COLO829 (cell line): Measurements from ENCODE around the gene SH3GL1.

Experiments
- DNase-seq: peaks from one replicate; pipeline ENCODE4 v3.0.0; 2012; ENCODE audit warnings: low spot score

The SH3GL1 gene

DNA sequence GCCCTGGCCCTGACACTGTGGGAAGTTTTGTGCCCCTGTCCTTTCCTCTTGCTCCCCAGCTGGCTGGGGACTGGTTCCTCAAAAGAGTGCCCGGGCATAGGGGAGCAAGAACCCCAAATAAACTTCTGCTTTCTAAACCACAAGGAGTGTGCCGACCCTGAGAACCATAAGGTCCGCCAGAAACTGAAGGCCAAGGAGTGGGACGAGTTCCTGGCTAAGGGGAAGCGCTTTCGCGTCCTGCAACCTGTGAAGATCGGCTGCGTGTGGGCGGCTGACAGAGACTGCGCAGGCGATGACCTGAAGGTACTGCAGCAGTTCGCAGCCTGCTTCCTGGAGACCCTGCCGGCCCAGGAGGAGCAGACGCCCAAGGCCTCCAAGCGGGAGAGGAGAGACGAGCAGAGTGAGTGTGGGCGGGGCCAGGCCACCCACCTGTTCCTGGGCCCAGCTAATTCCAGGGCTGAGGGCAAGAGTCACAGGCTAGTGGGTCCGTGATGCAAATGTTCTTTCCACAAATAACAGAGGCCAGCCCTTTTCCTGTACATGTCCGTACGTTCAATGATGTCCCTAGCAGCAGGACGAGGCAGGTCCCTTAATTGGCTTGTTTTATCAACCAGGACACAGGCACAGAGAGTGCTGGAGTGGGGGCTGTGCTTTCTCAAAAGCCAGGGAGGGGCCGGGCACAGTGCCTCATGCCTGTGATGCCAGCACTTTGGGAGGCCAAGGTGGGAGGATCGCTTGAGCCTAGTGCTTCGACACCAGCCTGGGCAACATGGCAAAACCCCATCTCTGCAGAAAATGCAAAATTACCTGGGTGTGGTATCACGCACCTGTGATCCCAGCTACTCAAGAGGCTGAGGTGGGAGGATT, 31.7 kb upstream of the SH3GL1 start:
- DNase-seq, result no peak

GRCh38 chr19:4431296-4431695, 30.9 kb upstream of the SH3GL1 start:
- no peak for DNase-seq

DNA sequence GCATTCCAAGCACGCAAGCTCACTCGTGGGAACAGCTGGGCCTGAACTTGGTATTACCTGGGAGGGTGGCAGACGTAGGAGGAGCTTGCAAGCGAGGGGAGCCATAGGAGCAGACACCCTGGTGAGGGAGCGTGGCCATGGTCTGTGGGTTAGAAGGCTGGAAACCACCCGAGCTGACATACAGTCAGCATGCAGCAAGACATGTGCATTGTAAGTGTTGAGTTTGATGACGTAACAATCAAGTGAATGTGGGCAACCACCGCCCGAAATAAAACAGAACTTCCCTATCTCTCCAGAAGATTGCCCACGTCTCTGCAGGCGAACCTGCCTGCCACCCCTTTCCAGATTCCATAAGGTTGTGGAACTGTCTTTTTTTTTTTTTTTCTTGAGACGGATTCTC, 30.4 kb upstream of the SH3GL1 start:
- DNase-seq, result no peak

DNA sequence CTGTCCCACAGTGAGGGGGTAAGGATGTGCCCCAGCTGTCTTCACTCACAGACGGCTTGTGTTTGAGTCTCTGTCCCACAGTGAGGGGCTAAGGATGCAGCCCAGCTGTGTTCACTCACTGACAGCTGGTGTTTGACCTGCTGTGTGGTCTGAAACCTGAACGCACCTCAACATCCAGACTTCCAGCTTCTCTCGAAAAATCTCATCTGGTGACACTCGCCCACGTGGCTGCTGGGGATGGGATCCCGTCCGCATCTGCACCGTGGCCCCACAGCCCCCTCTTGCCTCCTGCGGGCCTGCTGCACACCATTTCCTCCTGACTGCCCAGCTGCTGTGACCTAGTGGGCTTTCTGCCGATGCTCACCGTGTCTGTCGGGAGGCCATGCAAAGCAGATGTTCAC, 29.4 kb upstream of the SH3GL1 start:
- DNase-seq, result no peak

GRCh38 chr19:4429256-4429655, 28.9 kb upstream of the SH3GL1 start:
- DNase-seq, result no peak

DNA sequence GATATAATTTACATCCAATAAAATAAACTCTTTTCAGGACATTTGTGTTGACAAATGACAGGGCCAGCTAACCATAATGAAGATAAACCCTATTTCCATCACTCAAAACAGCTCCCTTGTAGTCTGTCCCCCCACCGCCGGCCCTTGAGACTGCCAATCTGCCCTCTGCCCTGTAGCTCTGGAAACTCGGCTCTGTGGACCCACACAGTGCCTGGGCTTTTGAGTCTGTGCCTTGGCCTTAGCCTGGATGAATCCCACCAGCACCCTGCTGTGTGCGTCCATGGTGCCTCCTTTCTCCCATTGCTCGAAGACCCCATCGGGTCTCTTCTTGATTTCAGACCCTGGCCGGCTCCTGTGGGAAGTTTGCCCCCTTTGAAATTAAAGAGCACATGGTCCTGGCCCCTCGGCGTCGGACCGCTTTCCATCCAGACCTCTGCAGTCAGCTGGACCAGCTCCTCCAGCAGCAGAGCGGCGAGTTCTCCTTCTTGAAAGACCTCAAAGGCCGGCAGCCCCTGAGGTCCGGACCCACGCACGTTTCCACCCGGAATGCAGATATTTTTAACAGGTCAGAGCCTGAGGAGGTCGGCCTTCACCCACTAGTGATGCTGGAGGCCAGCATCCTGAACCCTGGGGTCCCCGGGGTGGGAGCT, 28.1 kb upstream of the SH3GL1 start:
- DNase-seq, result no peak

DNA sequence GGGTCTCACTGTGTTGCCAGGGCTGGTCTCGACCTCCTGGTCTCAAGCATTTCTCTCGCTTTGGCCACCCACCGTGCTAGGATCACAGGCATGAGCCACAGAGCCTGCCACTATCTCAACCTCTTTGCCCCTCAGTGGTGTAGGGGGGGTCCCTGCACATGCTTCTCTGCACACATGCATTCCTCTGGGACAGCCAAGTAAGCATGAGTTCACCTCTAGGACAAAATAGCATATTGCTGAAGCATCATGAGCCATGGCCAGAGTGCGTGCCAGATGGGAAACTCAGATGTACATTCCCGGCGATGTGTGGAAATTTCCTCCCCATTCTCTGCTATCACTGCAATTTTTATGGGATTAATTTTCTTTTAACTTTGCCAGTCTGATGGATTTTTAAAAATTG, 25.2 kb upstream of the SH3GL1 start:
- DNase-seq, result no peak

- DNase-seq, result no peak
These were observed 23.2 kb upstream of the SH3GL1 start for GRCh38 chr19:4423416-4424126.

DNA sequence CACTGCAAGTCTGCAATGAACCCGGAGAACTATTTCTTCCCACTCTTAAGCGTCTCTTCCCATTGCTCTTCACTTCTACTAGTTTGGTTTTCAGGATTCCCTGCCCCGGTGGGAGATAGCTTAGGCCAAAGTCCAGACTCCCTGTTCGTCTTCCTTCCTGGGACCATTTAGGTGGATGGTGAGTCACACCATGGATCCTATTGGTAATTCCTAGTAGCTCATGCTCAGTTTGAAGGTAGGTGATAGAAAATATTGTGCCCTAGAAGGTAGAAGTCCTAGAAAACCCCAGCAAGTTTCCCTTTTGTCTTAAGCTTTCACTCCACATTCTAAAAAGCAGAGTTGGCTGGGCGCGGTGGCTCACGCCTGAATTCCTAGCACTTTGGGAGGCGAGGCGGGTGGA, 15.9 kb upstream of the SH3GL1 start:
- DNase-seq, result no peak

GRCh38 chr19:4415352-4415751, 15.0 kb upstream of the SH3GL1 start:
- DNase-seq, result no peak

GRCh38 chr19:4414800-4415321, 14.5 kb upstream of the SH3GL1 start:
- no peak for DNase-seq

DNA sequence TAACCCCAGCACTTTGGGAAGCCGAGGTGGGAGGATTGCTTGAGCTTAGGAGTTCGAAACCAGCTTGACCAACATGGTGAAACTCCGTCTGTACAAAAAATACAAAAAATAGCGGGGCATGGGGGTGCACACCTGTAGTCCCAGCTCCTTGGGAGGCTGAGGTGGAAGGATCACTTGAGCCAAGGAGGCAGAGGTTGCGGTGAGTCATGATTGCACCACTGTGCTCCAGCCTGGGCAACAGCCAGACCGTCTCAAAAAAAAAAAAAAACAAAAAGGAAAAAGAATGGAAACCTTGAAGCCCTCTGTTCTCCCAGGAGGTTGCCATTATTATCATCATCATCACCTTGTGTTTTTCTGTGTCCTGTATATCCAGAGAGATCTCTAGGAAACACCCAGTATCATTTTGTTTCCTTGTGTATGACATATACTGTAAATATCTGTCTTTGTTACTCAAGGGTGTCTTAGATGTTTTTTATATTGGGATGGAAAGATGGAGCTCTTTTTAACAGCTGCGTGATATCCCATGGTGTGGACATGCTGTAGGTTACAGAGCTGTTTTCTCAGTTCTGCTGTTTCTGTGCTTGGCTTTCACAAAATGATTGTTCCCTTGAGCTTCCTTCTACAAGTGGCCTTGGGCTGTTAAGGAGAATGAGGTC, 13.9 kb upstream of the SH3GL1 start:
- no peak for DNase-seq

- DNase-seq, result no peak
These were observed 13.2 kb upstream of the SH3GL1 start for GRCh38 chr19:4413588-4413987.

GRCh38 chr19:4409123-4409933, 9.0 kb upstream of the SH3GL1 start:
- no peak for DNase-seq

GRCh38 chr19:4406626-4407025, 6.3 kb upstream of the SH3GL1 start:
- no peak for DNase-seq

DNA sequence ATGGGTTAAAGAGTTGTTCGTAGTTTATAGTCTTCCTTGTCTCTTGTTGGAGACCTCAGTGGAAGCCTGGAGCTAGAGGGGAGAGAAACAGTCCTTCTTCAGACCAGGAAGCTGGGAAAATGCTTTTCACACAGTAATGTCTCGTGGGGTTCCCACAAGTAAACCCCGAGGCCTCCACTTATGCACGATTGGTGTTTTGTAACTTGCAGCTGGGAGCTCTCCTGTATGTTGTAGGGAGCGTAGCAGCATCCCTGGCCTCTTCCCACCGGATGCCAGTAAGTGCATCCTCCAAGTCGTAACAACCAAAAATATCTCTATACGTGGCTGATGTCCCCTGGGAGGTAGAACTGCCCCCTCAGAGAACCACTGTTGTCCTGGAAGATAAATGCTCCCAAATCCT, 5.6 kb upstream of the SH3GL1 start:
- DNase-seq, result no peak

DNA sequence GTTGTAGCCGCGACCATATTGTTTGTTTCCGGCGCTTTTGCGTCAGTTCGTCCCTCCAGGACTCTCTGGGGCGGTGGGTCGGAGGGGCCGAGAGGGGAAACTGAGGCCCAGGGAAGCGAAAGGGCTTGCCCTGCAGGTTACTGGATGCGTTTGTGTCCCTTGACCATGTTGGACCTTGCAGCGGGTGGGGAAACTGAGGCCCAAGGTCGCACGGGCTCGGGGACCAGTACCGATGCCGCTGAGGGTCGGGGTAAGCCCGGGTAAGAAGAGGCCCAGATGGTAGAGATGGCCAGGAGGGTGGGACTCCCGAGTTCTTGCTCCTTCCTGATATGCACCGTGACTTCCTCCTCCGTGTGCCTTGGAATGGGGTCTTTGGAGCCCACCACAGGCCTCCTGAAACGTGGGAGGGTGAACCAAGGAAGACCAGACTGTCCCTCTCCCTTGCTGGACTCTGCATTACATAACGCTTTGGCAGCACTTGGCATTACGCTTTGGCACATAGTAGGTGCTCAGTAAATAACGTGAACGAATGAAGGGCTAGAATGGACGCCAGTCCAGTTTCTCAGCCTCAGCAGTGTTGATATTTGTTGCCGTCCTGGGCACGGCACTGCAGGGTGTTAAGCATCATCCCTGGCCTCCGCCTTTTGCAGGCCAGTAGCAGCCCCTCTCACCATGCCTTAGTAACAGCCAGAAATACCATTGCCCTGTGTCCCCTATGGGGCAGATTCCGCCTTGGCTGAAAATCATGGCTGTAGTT, 2.8 kb upstream of the SH3GL1 start:
- no peak for DNase-seq

DNA sequence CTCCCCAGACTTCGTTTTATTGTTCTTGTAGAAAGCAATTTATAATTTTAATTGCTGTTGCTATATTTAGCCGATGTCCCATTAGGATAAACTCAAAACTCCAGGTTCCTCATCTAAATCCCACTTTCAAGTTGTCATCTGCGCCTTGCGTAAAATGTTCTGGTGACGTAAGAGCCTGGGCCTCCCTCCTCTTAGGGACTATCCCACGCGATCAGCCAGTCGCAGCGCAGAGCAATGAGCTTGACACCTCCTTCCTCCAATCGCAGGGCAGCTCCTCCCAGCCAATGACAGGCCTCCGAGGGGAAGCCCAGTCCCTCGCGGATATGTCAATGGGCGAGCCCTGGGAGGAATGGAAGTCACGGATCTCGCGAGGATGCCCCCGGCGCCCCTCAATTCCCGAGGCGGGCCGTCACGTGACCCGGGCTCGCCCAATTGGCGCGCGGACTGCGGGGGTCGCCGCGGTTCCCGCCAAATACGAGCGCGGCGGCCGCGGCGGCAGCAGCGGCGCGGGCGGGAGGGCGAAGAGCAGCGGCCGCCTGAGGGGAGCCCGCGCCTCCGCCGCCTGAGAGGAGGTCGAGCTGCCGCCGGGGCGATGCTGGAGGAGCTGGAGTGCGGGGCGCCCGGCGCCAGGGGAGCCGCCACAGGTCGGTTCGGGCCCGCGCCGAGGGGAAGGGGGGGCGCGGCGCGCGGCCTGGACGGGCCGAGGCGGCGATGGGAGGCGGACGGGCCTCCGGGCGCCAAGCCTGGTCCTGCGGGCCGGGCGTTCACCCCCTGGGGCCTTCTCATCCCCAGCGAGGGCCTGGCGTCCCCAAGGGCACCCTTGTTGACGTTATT, 2.0 kb upstream of the SH3GL1 start, which contains the start of gene CHAF1A:
CHAF1A (plus strand) TSS at position 470 of the 834 bp plus-strand sequence; CDS start at position 593, 123 bp downstream.
- DNase-seq, result peak; percentile 100

DNA sequence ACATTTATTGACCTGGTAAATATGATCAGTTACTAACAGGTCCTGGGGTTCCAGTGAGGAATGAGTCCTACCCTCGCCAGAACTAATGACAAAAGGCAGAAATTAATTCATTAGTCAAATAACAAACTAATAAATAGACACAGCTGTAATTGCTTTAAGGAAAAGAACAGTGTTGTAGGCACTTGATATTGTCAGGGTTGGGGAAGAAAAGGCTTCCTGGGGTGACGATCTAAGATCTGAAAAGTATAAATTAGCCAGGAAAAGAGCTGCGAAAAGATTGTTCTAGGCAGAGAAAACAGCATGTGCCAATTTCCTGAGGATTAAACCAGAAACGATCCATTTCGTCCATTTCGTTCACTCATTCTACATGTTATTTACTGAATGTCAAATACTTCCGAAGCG, 1.4 kb upstream of the SH3GL1 start:
- DNase-seq, result no peak

DNA sequence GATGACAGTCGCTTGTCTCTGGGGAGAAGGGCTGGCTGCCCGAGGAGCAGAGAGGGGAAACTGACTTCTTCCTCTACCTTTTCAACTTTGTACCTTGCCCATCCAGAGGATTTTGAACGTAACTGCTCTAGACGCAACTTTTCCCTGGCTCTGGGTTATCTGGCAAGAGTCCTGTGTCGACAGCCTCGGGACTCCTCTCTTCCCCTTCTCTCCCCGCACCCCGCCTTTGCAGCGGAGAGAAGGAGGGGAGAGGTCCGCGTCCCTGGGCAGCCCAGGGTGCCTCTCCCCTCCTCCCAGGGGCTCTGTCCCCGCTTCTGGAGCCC, 574 bp downstream of the SH3GL1 start:
- no peak for DNase-seq
